GM06990 (cell line): Measurements from ENCODE around the gene ERAL1.

Source experiments
- DNase-seq: peaks from one replicate; pipeline ENCODE4 v3.0.0-alpha.2; 2011; ENCODE audit not compliant: insufficient read length; ENCODE audit errors: extremely low read depth
- H3K27me3 ChIP-seq: replicated peaks from 2 replicates; pipeline ENCODE4 v1.6.0; 2011; ENCODE audit warnings: low read length; ENCODE audit not compliant: control insufficient read depth, insufficient read depth
- H3K36me3 ChIP-seq: 2 replicates; pipeline ENCODE4 v1.5.1; 2011; ENCODE audit warnings: low read length; ENCODE audit not compliant: control insufficient read depth, insufficient read depth
- H3K4me3 ChIP-seq: replicated peaks from 2 replicates; pipeline ENCODE4 v1.5.1; 2011; ENCODE audit warnings: low read depth, mild to moderate bottlenecking, control low read depth, low read length
- TF ChIP-seq, protein P1 (sequence below): IDR thresholded peaks from 2 replicates; pipeline ENCODE4 v1.5.1; 2011; ENCODE audit warnings: low read length, control low read depth, mild to moderate bottlenecking, inconsistent platforms; ENCODE audit not compliant: insufficient read depth, poor library complexity, severe bottlenecking

The ERAL1 gene

DNA sequence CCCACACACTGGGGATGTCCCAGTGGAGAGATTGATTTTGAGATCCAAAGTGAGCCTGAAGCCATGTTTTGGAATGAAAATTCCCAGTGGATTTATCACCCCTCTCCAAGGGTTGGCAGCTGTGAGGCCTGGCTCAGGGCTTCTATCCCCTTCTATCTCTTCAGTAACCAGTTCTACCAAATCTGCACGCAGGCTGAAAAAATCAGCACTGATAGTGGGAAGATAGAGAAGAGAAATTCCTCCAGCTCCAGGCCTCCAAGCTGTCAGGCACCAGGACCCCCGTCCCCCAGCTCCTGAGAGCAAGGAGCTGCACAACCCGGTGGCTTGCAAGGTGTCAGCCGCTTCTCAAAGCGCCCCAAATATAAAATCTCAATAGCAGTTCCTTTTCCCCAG, 41.7 kb downstream of the ERAL1 start:
- DNase-seq = no peak
- H3K4me3 ChIP-seq = peak overlapping the region; percentile 83
- TF ChIP-seq, protein P1, sequence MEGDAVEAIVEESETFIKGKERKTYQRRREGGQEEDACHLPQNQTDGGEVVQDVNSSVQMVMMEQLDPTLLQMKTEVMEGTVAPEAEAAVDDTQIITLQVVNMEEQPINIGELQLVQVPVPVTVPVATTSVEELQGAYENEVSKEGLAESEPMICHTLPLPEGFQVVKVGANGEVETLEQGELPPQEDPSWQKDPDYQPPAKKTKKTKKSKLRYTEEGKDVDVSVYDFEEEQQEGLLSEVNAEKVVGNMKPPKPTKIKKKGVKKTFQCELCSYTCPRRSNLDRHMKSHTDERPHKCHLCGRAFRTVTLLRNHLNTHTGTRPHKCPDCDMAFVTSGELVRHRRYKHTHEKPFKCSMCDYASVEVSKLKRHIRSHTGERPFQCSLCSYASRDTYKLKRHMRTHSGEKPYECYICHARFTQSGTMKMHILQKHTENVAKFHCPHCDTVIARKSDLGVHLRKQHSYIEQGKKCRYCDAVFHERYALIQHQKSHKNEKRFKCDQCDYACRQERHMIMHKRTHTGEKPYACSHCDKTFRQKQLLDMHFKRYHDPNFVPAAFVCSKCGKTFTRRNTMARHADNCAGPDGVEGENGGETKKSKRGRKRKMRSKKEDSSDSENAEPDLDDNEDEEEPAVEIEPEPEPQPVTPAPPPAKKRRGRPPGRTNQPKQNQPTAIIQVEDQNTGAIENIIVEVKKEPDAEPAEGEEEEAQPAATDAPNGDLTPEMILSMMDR = no peak
- H3K27me3 ChIP-seq = no peaks in the 10 kb centered on the region
- H3K36me3 ChIP-seq = no peaks in the 10 kb centered on the region

DNA sequence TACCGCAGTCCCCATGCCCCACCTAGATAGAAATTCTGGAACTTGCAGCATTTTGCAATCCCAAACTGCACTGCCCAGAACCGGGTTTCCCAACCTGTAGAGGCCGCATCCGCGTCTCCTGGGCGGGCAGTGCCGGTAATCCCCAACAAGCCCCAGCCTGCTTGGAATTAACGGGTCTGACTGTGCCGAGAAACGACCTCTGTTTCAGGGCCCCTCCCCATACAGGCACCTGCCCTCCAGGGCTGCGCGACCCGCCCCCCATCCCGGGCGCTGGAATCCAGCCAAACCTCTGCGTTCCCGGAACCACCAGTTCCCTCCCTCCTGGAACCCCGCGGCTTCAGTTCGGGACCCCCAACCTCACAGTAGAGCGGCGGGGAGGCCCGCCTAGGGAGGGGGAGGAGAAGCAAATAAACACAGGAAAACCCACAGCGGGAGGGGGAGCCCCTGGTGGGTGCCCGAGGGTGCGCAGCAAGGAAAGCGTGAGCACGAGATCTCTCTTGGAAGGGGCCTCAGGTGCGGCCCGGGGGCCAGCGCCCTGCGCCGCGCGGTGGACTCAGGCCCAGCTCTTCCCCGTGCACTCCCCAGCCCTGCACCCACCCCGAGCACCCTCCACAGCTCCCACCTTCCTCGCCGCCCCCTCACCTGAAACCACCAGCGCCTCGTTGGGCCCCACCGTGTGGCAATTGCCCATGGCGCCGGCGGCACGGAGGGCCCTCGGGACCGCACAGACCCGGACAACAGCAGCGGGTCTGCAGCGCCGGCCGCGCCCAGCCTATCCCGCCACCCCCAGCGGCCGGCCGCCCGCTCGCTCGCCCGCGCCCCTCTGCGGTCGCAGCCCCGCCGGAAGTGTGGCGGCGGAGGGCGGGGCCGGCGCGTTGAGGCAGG, 42.3 kb downstream of the ERAL1 start, which contains the start of gene FLOT2:
Gene FLOT2 (minus strand): TSS at position 850 of the 885 bp plus-strand sequence. CDS start 159 bp downstream, at position 691.
- peak; percentile 75 for DNase-seq

DNA sequence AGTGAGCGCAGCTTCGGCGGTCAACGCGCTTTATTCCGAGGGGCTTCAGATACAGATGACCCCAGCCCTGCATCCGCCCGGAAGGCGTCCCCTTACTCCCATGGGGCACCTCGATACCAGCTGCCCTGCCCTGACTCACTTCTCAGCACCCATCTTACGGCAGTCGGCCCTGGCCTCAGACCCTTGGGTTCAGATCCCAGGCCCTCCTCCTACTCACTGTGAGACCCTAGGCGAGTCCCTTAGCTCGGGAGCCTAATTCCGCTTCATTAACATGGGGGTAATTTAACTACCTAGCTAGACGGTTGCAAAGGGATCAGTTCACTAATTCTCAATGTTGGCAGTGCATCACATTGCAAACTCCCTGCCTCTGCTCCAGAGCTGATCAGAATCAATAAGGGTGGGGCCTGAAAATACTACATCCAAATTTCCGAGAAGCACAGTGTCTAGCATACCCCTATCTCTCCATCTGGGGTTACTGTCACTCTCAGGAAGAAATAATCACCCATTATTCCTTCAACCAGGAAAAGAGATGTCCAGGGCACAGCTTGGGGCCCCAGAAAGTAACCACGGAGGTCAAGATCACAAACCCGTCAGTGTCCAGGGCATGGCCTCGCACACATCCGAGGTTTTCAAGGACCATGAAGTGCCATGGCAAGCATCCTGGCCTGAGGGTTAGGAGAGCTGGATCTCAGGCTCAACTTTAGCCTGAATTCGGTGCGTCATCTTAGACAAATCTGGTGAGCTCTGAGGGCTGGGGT, 43.1 kb downstream of the ERAL1 start:
- Histone ChIP-seq H3K36me3 (no peaks in the 10 kb centered on the region), H3K27me3 (no peaks in the 10 kb centered on the region), H3K4me3 (peak overlapping the region; percentile 83)
- TF ChIP-seq, protein P1 = no peak
- no peak for DNase-seq

More for the DNA sequence above, 42.3 kb downstream of the ERAL1 start, which contains the start of gene FLOT2:
- no peaks in the 10 kb centered on the region for H3K27me3 ChIP-seq
- TF ChIP-seq, protein P1 = peak; percentile 18
- H3K4me3 ChIP-seq = peak within 1 kb of the TSS; percentile 83
- H3K36me3 ChIP-seq = no peaks in the 10 kb centered on the region

DNA sequence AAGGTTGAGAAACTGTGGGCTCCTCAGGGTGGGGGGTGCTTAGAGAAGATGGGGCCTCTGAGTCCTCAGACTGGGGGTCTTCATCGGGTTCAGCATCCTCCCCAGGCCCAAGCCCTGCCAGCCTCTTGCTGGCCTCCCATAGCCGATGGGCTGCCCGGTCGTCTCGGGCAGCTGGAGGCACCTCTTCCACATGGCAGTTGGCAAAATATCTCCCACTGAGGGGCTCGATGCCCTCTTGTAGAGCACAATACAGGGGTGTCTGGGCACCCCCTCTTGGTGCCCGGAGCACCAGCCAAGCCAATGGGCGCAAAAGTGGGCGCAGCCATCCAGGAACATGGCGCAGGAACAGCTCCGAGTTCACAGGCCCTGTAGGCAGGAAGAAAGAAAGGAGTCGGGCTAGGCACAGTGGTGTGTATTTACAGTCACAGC, 43.7 kb downstream of the ERAL1 start:
- no peak for DNase-seq
- Histone ChIP-seq H3K4me3 (no peak overlapping the region), H3K36me3 (no peaks in the 10 kb centered on the region), H3K27me3 (no peaks in the 10 kb centered on the region)
- TF ChIP-seq, protein P1 = no peak

DNA sequence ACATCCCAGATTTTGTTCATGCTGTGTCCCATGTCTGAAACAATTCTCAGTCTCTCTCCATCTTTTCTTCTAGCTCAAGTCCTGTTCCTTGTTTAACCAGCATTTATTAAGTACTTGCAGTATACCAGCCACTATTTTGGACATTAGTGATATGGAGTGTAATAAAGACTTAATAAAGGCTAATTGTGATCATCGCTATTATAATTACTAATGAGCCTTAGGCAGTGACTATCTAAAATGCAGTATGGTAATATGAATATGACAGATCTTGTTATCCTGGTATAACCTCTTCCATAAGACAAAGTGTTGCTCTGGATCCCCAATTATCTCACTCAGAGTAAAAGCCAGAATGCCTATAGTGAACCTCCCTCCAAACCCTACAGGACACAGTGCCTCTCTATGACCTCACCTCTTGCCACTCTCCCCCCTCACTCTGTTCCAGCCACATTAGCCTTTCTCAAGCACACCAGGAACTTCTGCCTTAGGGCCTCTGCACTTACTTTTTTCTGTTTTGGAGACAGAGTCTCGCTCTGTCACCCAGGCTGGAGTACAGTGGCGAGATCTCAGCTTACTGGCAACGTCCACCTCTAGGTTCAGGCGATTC, 44.5 kb downstream of the ERAL1 start:
- Histone ChIP-seq H3K4me3 (no peak overlapping the region), H3K27me3 (no peaks in the 10 kb centered on the region), H3K36me3 (no peaks in the 10 kb centered on the region)
- TF ChIP-seq, protein P1 = no peak
- DNase-seq = no peak
